ENCODE data around the gene MARCHF11. TPM values are rescaled to one million over a fixed set of nuclear protein-coding genes. Genes with fewer than 3 reads are reported as not detected.

The MARCHF11 gene
- total and polyA plus RNA-seq, 2 of the 4 experiments (the other 2 are of a cell fraction): not detected

DNA sequence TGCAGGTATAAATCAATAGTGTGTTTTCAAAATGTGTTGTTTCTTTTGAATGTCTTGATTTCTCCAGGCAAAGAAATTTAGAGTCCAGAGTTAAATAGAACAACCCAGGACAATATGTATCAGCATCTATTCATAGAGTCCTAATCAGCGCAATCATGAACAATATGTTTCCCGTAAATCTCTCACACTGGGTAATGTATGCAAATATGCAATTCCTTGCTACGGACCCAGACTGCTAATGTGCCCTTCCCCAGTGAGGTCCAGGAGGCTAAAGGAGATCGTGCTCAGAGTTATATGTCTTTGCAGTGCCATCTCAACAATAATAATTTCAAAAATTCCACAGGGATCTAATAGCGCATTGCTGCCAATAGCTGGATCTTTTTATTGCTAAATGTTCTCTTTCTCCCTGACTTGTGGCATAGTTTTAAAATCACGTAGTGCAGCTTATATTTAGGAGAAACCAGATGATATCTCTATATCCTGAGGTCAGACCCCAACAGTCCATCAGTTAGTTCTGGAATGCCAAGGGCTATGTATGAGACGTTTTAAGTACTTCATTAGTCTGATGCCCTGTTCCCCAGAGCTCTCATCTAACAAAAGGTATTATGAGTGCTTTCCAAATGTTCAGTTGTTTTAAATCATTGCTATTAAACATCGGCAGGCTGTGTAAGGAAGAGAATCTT is 145.1 kb downstream of the MARCHF11 start:
- H3K4ac ChIP-seq (ENCODE audit: low read depth, low read length): no peak overlapping the region
- no peak overlapping the region for H3K23ac ChIP-seq (ENCODE audit: low read depth, low read length)
- H3K56ac ChIP-seq (ENCODE audit: extremely low read depth, insufficient read depth, low read length): no peak overlapping the region
- no peak overlapping the region for H2BK20ac ChIP-seq (ENCODE audit: low read depth, low read length)
- ATAC-seq (ENCODE audit: low read depth) (no peak), DNase-seq (no peak)
- no peaks in the 10 kb centered on the region for H3K9me3 ChIP-seq (ENCODE audit: control insufficient read depth, insufficient read depth, low read length)
- no peaks in the 10 kb centered on the region for H3K79me1 ChIP-seq (ENCODE audit: low read depth in 1 of 2, low read length in 2 of 2)
- no peak overlapping the region for H2AK9ac ChIP-seq (replicated peaks; ENCODE audit: low read depth, low read length, poor library complexity)
- no TSS peak for BruUV-seq (replicated peaks)
- H2BK5ac ChIP-seq (ENCODE audit: low read depth, low read length, poor library complexity, severe bottlenecking): no peak overlapping the region
- no peaks in the 10 kb centered on the region for H3K4me1 ChIP-seq (ENCODE audit: control insufficient read depth, insufficient read depth, low read length)
- no peaks in the 10 kb centered on the region for H4K20me1 ChIP-seq (ENCODE audit: insufficient read depth, low read length)
- in situ Hi-C loops (cut with MboI; ENCODE audit: low sequenced_read_pairs) (no loop called here), intact Hi-C loops (cut with micrococcal nuclease) (no loop called here), dilution Hi-C loops (cut with HindIII; ENCODE audit: low sequenced_read_pairs, unreplicated experiment) (no loop called here)
- no peaks in the 10 kb centered on the region for H3K9me1 ChIP-seq (ENCODE audit: insufficient read depth, low read length)
- no peak overlapping the region for H3K27ac ChIP-seq (ENCODE audit: insufficient read depth, low read length)
- H3K14ac ChIP-seq (replicated peaks; ENCODE audit: low read depth, low read length): no peak overlapping the region
- H2BK15ac ChIP-seq (ENCODE audit: low read depth, low read length): no peak overlapping the region
- no peak for TF ChIP-seq POLR2A (IDR thresholded peaks at IDR 0.05; ENCODE audit: low read depth, low read length)
- TF ChIP-seq BHLHE40 (IDR thresholded peaks at IDR 0.05; ENCODE audit: low read depth, low read length): no peak
- TF ChIP-seq CTCF (conservative IDR thresholded peaks at IDR 0.05; ENCODE audit: low read depth, low read length): no peak
- no peak for TF ChIP-seq FOS (IDR thresholded peaks at IDR 0.05; ENCODE audit: low read depth, low read length)
- TF ChIP-seq USF2 (IDR thresholded peaks at IDR 0.05; ENCODE audit: low read depth, low read length): no peak
- no peak for TF ChIP-seq NFE2L2 (IDR thresholded peaks at IDR 0.05; ENCODE audit: low read depth, low read length)
- no peak for TF ChIP-seq MAFK (IDR thresholded peaks at IDR 0.05; ENCODE audit: low read depth, low read length)
- no peak for TF ChIP-seq RCOR1 (IDR thresholded peaks at IDR 0.05; ENCODE audit: insufficient replicate concordance, low read length)
- no peak for TF ChIP-seq CHD1 (IDR thresholded peaks at IDR 0.05; ENCODE audit: low read depth, low read length)
- no peak for TF ChIP-seq RFX5 (IDR thresholded peaks at IDR 0.05; ENCODE audit: low read depth, low read length)
- TF ChIP-seq MAZ (IDR thresholded peaks at IDR 0.05; ENCODE audit: borderline replicate concordance, low read depth, low read length): no peak
- no peak for TF ChIP-seq CEBPB (IDR thresholded peaks at IDR 0.05; ENCODE audit: low read depth, low read length)
- no peak for TF ChIP-seq SMC3 (IDR thresholded peaks at IDR 0.05; ENCODE audit: low read depth, low read length)
- no peak for TF ChIP-seq RAD21 (IDR thresholded peaks at IDR 0.05; ENCODE audit: low read length)
- TF ChIP-seq, protein P1, sequence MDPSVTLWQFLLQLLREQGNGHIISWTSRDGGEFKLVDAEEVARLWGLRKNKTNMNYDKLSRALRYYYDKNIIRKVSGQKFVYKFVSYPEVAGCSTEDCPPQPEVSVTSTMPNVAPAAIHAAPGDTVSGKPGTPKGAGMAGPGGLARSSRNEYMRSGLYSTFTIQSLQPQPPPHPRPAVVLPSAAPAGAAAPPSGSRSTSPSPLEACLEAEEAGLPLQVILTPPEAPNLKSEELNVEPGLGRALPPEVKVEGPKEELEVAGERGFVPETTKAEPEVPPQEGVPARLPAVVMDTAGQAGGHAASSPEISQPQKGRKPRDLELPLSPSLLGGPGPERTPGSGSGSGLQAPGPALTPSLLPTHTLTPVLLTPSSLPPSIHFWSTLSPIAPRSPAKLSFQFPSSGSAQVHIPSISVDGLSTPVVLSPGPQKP (IDR thresholded peaks at IDR 0.05; ENCODE audit: borderline replicate concordance, low read depth, low read length): no peak
- TF ChIP-seq MXI1 (IDR thresholded peaks at IDR 0.05; ENCODE audit: borderline replicate concordance, low read depth, low read length): no peak
- no peak overlapping the region for H4K5ac ChIP-seq (ENCODE audit: low read depth, low read length)
- no peak overlapping the region for H4K91ac ChIP-seq (ENCODE audit: insufficient read depth, low read depth, low read length)
- H3K18ac ChIP-seq (ENCODE audit: low read depth, low read length): no peak overlapping the region
- WGBS, 2 experiments (ENCODE audit: extremely low coverage in 2 of 2, insufficient read length in 1 of 2): no CpG with 5 or more reads among the region's 8 CpGs
- H3K9ac ChIP-seq (ENCODE audit: low read depth, low read length): no peak overlapping the region
- no peaks in the 10 kb centered on the region for H3K36me3 ChIP-seq (ENCODE audit: control insufficient read depth, insufficient read depth, low read length)
- no peak overlapping the region for H3K4me3 ChIP-seq (ENCODE audit: insufficient read depth, low read depth, low read length)
- CTCF ChIA-PET: no interaction called here
- H4K8ac ChIP-seq (ENCODE audit: low read depth in 2 of 2, low read length in 2 of 2): no peak overlapping the region
- H2BK120ac ChIP-seq (ENCODE audit: low read depth, low read length): no peak overlapping the region
- H3K4me2 ChIP-seq (ENCODE audit: low read depth, low read length): no peak overlapping the region
- no peak overlapping the region for H2AFZ ChIP-seq (replicated peaks; ENCODE audit: low read length, poor library complexity)
- no peaks in the 10 kb centered on the region for H3K27me3 ChIP-seq (ENCODE audit: control insufficient read depth, insufficient read depth, low read length)
- no peak overlapping the region for H2AK5ac ChIP-seq (ENCODE audit: low read depth, low read length)
- POLR2A ChIA-PET (ENCODE audit: unreplicated experiment): no interaction called here
